HEK293 (cell line): ENCODE measurements around the gene IL10RA.
A peak's percentile ranks its signal among the peaks of the same experiment; 100 is the strongest.
"Not testable (repeated sequence)": the region's sequence is repeated elsewhere in the genome, so short reads cannot be mapped to it uniquely, and the experiment has no call there.

ENCODE experiments used
- CTCF ChIA-PET: fragments of 350-600 bp; formaldehyde crosslinking; extraction: SDS; loops from one replicate; lab custom pipeline; 2021; ENCODE audit warnings: antibody characterized with exemption; lab: Yijun Ruan, JAX
- POLR2A ChIA-PET: fragments of 300-600 bp; formaldehyde crosslinking; extraction: SDS; loops from one replicate; lab custom pipeline; 2020; ENCODE audit warnings: antibody characterized with exemption, inconsistent platforms; lab: Yijun Ruan, JAX
- H3K27ac ChIP-seq: fragments of 200-500 bp; sonication (Bioruptor generic); 2 replicates; pipeline ENCODE4 v1.5.1; 2014; ENCODE audit warnings: low read depth, low read length, control low read depth, inconsistent platforms; ENCODE audit errors: extremely low read depth
- H3K36me3 ChIP-seq, 2 experiments: fragments of 200-500 bp in 1 of 2; sonication (Bioruptor generic) in 1 of 2; 1 replicate in 1 of 2; 2 replicates in 1 of 2; pipeline ENCODE4 v1.5.1; 2014 to 2017; ENCODE audit warnings: inconsistent platforms in 2 of 2, low read length in 2 of 2; ENCODE audit not compliant: control insufficient read depth in 2 of 2, insufficient read depth in 1 of 2
- H3K4me1 ChIP-seq: fragments of 200-500 bp; sonication (Bioruptor generic); 2 replicates; pipeline ENCODE4 v1.5.1; 2014; ENCODE audit warnings: mild to moderate bottlenecking, low read length, inconsistent platforms; ENCODE audit not compliant: control insufficient read depth, insufficient read depth
- H3K4me3 ChIP-seq: 2 replicates; pipeline ENCODE4 v1.5.1; 2011; ENCODE audit warnings: low read depth, mild to moderate bottlenecking, control low read depth, low read length, moderate library complexity
- H3K9me3 ChIP-seq: fragments of 200-500 bp; sonication (Bioruptor generic); 2 replicates; pipeline ENCODE4 v1.5.1; 2014; ENCODE audit warnings: low read depth, low read length, inconsistent platforms; ENCODE audit not compliant: control insufficient read depth, insufficient read depth
- AEBP2 ChIP-seq: fragments of 450-650 bp; formaldehyde crosslinking; IDR thresholded peaks from 2 replicates; pipeline ENCODE4 v1.5.1; 2016; ENCODE audit warnings: missing biosample characterization, missing genetic modification characterization, borderline replicate concordance
- BCL11A ChIP-seq: fragments of 450-650 bp; formaldehyde crosslinking; IDR thresholded peaks from 2 replicates; pipeline ENCODE4 v1.5.1; 2016; ENCODE audit warnings: low read depth, missing biosample characterization, missing genetic modification characterization
- BCL6B ChIP-seq: fragments of 450-650 bp; formaldehyde crosslinking; IDR thresholded peaks from 2 replicates; pipeline ENCODE4 v1.5.1; 2017; ENCODE audit warnings: missing biosample characterization, missing genetic modification characterization
- ELK4 ChIP-seq: IDR thresholded peaks from 2 replicates; pipeline ENCODE4 v1.6.1; 2011; ENCODE audit warnings: mild to moderate bottlenecking, low read depth, low read length, borderline replicate concordance
- KLF7 ChIP-seq: fragments of 450-650 bp; formaldehyde crosslinking; IDR thresholded peaks from 2 replicates; pipeline ENCODE4 v1.5.1; 2016; ENCODE audit warnings: missing biosample characterization, missing genetic modification characterization, borderline replicate concordance
- MYNN ChIP-seq: fragments of 450-650 bp; formaldehyde crosslinking; IDR thresholded peaks from 2 replicates; pipeline ENCODE4 v1.5.1; 2016; ENCODE audit warnings: missing biosample characterization, missing genetic modification characterization, borderline replicate concordance
- SALL2 ChIP-seq: fragments of 450-650 bp; formaldehyde crosslinking; IDR thresholded peaks from 2 replicates; pipeline ENCODE4 v1.5.0; 2017; ENCODE audit warnings: missing biosample characterization, mild to moderate bottlenecking, missing genetic modification characterization, borderline replicate concordance
- SP2 ChIP-seq: fragments of 450-650 bp; formaldehyde crosslinking; IDR thresholded peaks from 2 replicates; pipeline ENCODE4 v1.5.1; 2016; ENCODE audit warnings: missing biosample characterization, missing genetic modification characterization
- ZBTB6 ChIP-seq: fragments of 450-650 bp; formaldehyde crosslinking; IDR thresholded peaks from 2 replicates; pipeline ENCODE4 v1.5.1; 2017; ENCODE audit warnings: missing biosample characterization, missing genetic modification characterization
- ZNF112 ChIP-seq: fragments of 450-650 bp; formaldehyde crosslinking; IDR thresholded peaks from 2 replicates; pipeline ENCODE4 v1.5.0; 2017; ENCODE audit warnings: missing biosample characterization, missing genetic modification characterization
- ZNF138 ChIP-seq: fragments of 450-650 bp; formaldehyde crosslinking; IDR thresholded peaks from 2 replicates; pipeline ENCODE4 v1.5.1; 2016; ENCODE audit warnings: missing biosample characterization, missing genetic modification characterization, borderline replicate concordance
- ZNF157 ChIP-seq: fragments of 450-650 bp; formaldehyde crosslinking; IDR thresholded peaks from 2 replicates; pipeline ENCODE4 v1.5.1; 2016; ENCODE audit warnings: missing biosample characterization, missing genetic modification characterization
- ZNF335 ChIP-seq: fragments of 450-650 bp; formaldehyde crosslinking; conservative IDR thresholded peaks from 2 replicates; pipeline ENCODE4 v1.5.1; 2016; ENCODE audit warnings: missing biosample characterization, missing genetic modification characterization
- ZNF37A ChIP-seq: fragments of 450-650 bp; IDR thresholded peaks from 2 replicates; pipeline ENCODE4 v1.5.1; 2018; ENCODE audit warnings: missing biosample characterization, missing genetic modification characterization
- ZNF473 ChIP-seq: fragments of 450-650 bp; formaldehyde crosslinking; IDR thresholded peaks from 2 replicates; pipeline ENCODE4 v1.5.1; 2017; ENCODE audit warnings: missing biosample characterization, missing genetic modification characterization
- ZNF571 ChIP-seq: fragments of 450-650 bp; formaldehyde crosslinking; IDR thresholded peaks from 2 replicates; pipeline ENCODE4 v1.5.0; 2017; ENCODE audit warnings: missing biosample characterization, missing genetic modification characterization
- ZNF654 ChIP-seq: fragments of 450-650 bp; formaldehyde crosslinking; IDR thresholded peaks from 2 replicates; pipeline ENCODE4 v1.5.1; 2016; ENCODE audit warnings: low read depth, missing biosample characterization, missing genetic modification characterization
- ZNF792 ChIP-seq: fragments of 450-650 bp; formaldehyde crosslinking; IDR thresholded peaks from 2 replicates; pipeline ENCODE4 v1.5.1; 2016; ENCODE audit warnings: missing biosample characterization, missing genetic modification characterization
- ZNF830 ChIP-seq: fragments of 450-650 bp; IDR thresholded peaks from 2 replicates; pipeline ENCODE4 v1.5.0; 2018; ENCODE audit warnings: missing biosample characterization, missing genetic modification characterization, low read depth, mild to moderate bottlenecking, moderate library complexity

Gene IL10RA

GRCh38 chr11:117946842-117947526 is 39.2 kb upstream of the IL10RA start (continued):
- TF ChIP-seq KLF7 (tag by site-specific recombination): no peak
- TF ChIP-seq ZNF335 (tag by site-specific recombination): no peak
- no peak for TF ChIP-seq ZNF473
- TF ChIP-seq ZNF37A (tag by site-specific recombination): no peak
- no peak for TF ChIP-seq BCL6B (tag by site-specific recombination)
- peak; percentile 95 for TF ChIP-seq ZNF654
- no peak for TF ChIP-seq AEBP2 (tag by site-specific recombination)
- TF ChIP-seq SP2 (tag by site-specific recombination): no peak

- H3K4me3 ChIP-seq, H3K27ac ChIP-seq, H3K4me1 ChIP-seq, H3K9me3 ChIP-seq, H3K36me3 ChIP-seq: not testable (repeated sequence)
- ChIA-PET CTCF (interaction anchor here (0.6 to 9.3 kb wide), 27 partner anchors 8 to 521 kb away, joined by 3 to 223 read pairs (median 11); no protein-coding TSS in a partner anchor), POLR2A (interaction anchor here (1.8 kb wide), 1 partner anchor 71 kb away, joined by 4 read pairs; the partner anchor contains the start of gene FXYD6)
Measured at GRCh38 chr11:117947751-117948150, 38.4 kb upstream of the IL10RA start.

- H3K27ac ChIP-seq, H3K4me1 ChIP-seq, H3K36me3 ChIP-seq, H3K9me3 ChIP-seq, H3K4me3 ChIP-seq, POLR2A ChIA-PET: not testable (repeated sequence)
- CTCF ChIA-PET: interaction anchor here (0.7 to 9.3 kb wide), 6 partner anchors 65 to 140 kb away, joined by 3 to 223 read pairs (median 73); no protein-coding TSS in a partner anchor
Measured at GRCh38 chr11:117948466-117948865, 37.7 kb upstream of the IL10RA start.

- Histone ChIP-seq H3K9me3 (no peaks in the 10 kb centered on the region), H3K27ac (no peak overlapping the region), H3K36me3 (no peaks in the 10 kb centered on the region), H3K4me1 (no peaks in the 10 kb centered on the region), H3K4me3 (no peak overlapping the region)
- TF ChIP-seq ZBTB6 (tag by site-specific recombination) (no peak), ZNF571 (tag by site-specific recombination) (no peak), SALL2 (tag by site-specific recombination) (no peak), ZNF112 (tag by site-specific recombination) (no peak), MYNN (no peak), BCL11A (no peak), ZNF830 (tag by site-specific recombination) (no peak), ZNF792 (tag by site-specific recombination) (no peak), ZNF138 (no peak), ELK4 (no peak), ZNF157 (tag by site-specific recombination) (no peak)
- CTCF ChIA-PET: interaction anchor here (1.0 to 9.3 kb wide), 4 partner anchors 104 to 130 kb away, joined by 3 to 223 read pairs (median 134); no protein-coding TSS in a partner anchor
- POLR2A ChIA-PET: no interaction called here
Measured at GRCh38 chr11:117949062-117949461, 37.1 kb upstream of the IL10RA start.
